H1 (cell line): Measurements from ENCODE around the gene PPP2R2D. TPM values are rescaled to one million over a fixed set of nuclear protein-coding genes. Genes with fewer than 3 reads are reported as not detected.

Experiments used
- BCL11A ChIP-seq, 2 experiments: IDR thresholded peaks; one replicate each; pipeline ENCODE4 v1.6.1; 2011; ENCODE audit warnings: low read depth in 2 of 2, low read length in 2 of 2, mild to moderate bottlenecking in 2 of 2
- BRCA1 ChIP-seq: IDR thresholded peaks from 2 replicates; pipeline ENCODE4 v1.6.1; 2012; ENCODE audit warnings: low read depth, low read length, improper control_type of control experiment
- EGR1 ChIP-seq: IDR thresholded peaks from 2 replicates; pipeline ENCODE4 v1.6.1; 2011; ENCODE audit warnings: low read depth, low read length, borderline replicate concordance
- EP300 ChIP-seq, 2 experiments: IDR thresholded peaks; 1 replicate in 1 of 2; 2 replicates in 1 of 2; pipeline ENCODE4 v1.6.1; 2011 to 2012; ENCODE audit warnings: low read depth in 2 of 2, low read length in 2 of 2, mild to moderate bottlenecking in 2 of 2, borderline replicate concordance in 1 of 2, inconsistent platforms in 1 of 2, moderate library complexity in 1 of 2
- FOSL1 ChIP-seq: IDR thresholded peaks from 2 replicates; pipeline ENCODE4 v1.6.1; 2011; ENCODE audit warnings: mild to moderate bottlenecking, low read depth, low read length, moderate library complexity; ENCODE audit not compliant: insufficient read depth
- GABPA ChIP-seq: IDR thresholded peaks from 2 replicates; pipeline ENCODE4 v1.6.1; 2011; ENCODE audit warnings: mild to moderate bottlenecking, low read length, moderate library complexity, borderline replicate concordance; ENCODE audit not compliant: insufficient read depth
- JUND ChIP-seq: IDR thresholded peaks from 2 replicates; pipeline ENCODE4 v1.6.1; 2011; ENCODE audit warnings: mild to moderate bottlenecking, improper control_type of control experiment, low read length
- MAFK ChIP-seq: IDR thresholded peaks from 2 replicates; pipeline ENCODE4 v1.6.1; 2012; ENCODE audit warnings: low read depth, mild to moderate bottlenecking, improper control_type of control experiment, low read length
- MAX ChIP-seq: IDR thresholded peaks from 2 replicates; pipeline ENCODE4 v1.6.1; 2012; ENCODE audit warnings: inconsistent platforms
- POLR2A ChIP-seq, 2 experiments: IDR thresholded peaks; 1 replicate in 1 of 2; 2 replicates in 1 of 2; pipeline ENCODE4 v1.6.1; 2011; ENCODE audit warnings: low read depth in 2 of 2, low read length in 2 of 2, mild to moderate bottlenecking in 2 of 2; ENCODE audit errors: control extremely low read depth in 1 of 2
- RFX5 ChIP-seq: IDR thresholded peaks from 2 replicates; pipeline ENCODE4 v1.6.1; 2011; ENCODE audit warnings: low read depth, low read length, improper control_type of control experiment, borderline replicate concordance
- RNF2 ChIP-seq: fragments of 200-900, 300-1000 bp; sonication (generic); IDR thresholded peaks from 2 replicates; pipeline ENCODE4 v1.7.1; 2016; ENCODE audit warnings: borderline replicate concordance, low read depth, mild to moderate bottlenecking, antibody characterized with exemption, low read length; ENCODE audit not compliant: poor library complexity, severe bottlenecking; ENCODE audit errors: missing control alignments
- SAP30 ChIP-seq: fragments of 300-600 bp; sonication (generic); IDR thresholded peaks from 2 replicates; pipeline ENCODE4 v1.7.1; 2012; ENCODE audit warnings: low read length, moderate library complexity, mild to moderate bottlenecking, inconsistent platforms; ENCODE audit not compliant: insufficient read depth, insufficient replicate concordance
- SIN3A ChIP-seq, 2 experiments: IDR thresholded peaks in 1 of 2; conservative IDR thresholded peaks in 1 of 2; 2 replicates each; pipeline ENCODE4 v1.6.1; 2011 to 2012; ENCODE audit warnings: low read length in 2 of 2, improper control_type of control experiment in 1 of 2, low read depth in 1 of 2, mild to moderate bottlenecking in 1 of 2
- SIRT6 ChIP-seq: IDR thresholded peaks from one replicate; pipeline ENCODE4 v1.7.1; 2012; ENCODE audit warnings: low read length, inconsistent platforms
- SIX5 ChIP-seq: IDR thresholded peaks from 2 replicates; pipeline ENCODE4 v1.6.1; 2011; ENCODE audit warnings: mild to moderate bottlenecking, low read depth, low read length
- SP1 ChIP-seq: IDR thresholded peaks from 2 replicates; pipeline ENCODE4 v1.6.1; 2011; ENCODE audit warnings: low read depth, low read length
- SP2 ChIP-seq: IDR thresholded peaks from 2 replicates; pipeline ENCODE4 v1.6.1; 2012; ENCODE audit warnings: mild to moderate bottlenecking, low read length, inconsistent platforms
- SP4 ChIP-seq: IDR thresholded peaks from 2 replicates; pipeline ENCODE4 v1.6.1; 2012; ENCODE audit warnings: low read length, inconsistent platforms
- SRF ChIP-seq: IDR thresholded peaks from 2 replicates; pipeline ENCODE4 v1.6.1; 2011; ENCODE audit warnings: mild to moderate bottlenecking, low read depth, low read length, moderate library complexity
- SUZ12 ChIP-seq: fragments of 200-600 bp; sonication (generic); IDR thresholded peaks from 2 replicates; pipeline ENCODE4 v1.6.1; 2012; ENCODE audit warnings: mild to moderate bottlenecking, inconsistent platforms, low read length, moderate library complexity, mixed read lengths
- TAF1 ChIP-seq: IDR thresholded peaks from 2 replicates; pipeline ENCODE4 v1.6.1; 2011; ENCODE audit warnings: mild to moderate bottlenecking, low read depth, low read length
- TAF7 ChIP-seq: optimal IDR thresholded peaks from 2 replicates; pipeline ENCODE3; 2011; ENCODE audit warnings: low read depth, mild to moderate bottlenecking, inconsistent platforms, low read length, moderate library complexity, borderline replicate concordance
- TCF12 ChIP-seq: IDR thresholded peaks from 2 replicates; pipeline ENCODE4 v1.6.1; 2011; ENCODE audit warnings: low read depth, mild to moderate bottlenecking, low read length
- TEAD4 ChIP-seq: IDR thresholded peaks from 2 replicates; pipeline ENCODE4 v1.6.1; 2012; ENCODE audit warnings: low read depth, low read length, inconsistent platforms, mixed read lengths
- polyA plus RNA-seq, 7 experiments: library from polyadenylated mRNA; depleted of rRNA in 3 of 7; stranded (reverse) in 5 of 7; unstranded in 2 of 7; fragments of >200 nt in 5 of 7; fragments of 200-250 nt in 2 of 7; gene quantifications; 1 replicate in 5 of 7; 2 replicates in 1 of 7; 4 replicates in 1 of 7; pipeline versions ENCODE4 v1.2.1 to v1.2.3, GENCODE V29; 2011 to 2013; ENCODE audit warnings: missing spikeins in 2 of 7, mixed read lengths in 2 of 7
- total RNA-seq: library from RNA; stranded (reverse); fragmentation: NEBNext Ultra II Directional; extraction: Animal tissue kit (Norgen Biotek cat#: 25700); gene quantifications from 2 replicates; pipeline ENCODE4 v1.2.1, GENCODE V29; 2021

Gene PPP2R2D
- total and polyA plus RNA-seq, 2 of the 8 experiments (the other 6 are each of a cell fraction or from before 2014, with no cell fraction given), result 25.4 to 32.8 TPM

- TF ChIP-seq RFX5, result no peak
- TF ChIP-seq TCF12, result no peak
- TF ChIP-seq SIX5, result no peak
- no peak for TF ChIP-seq RNF2
- no peak for TF ChIP-seq MAX
- no peak for TF ChIP-seq MAFK
- no peak for TF ChIP-seq SP4
- TF ChIP-seq JUND, result no peak
- no peak for TF ChIP-seq GABPA
- no peak for TF ChIP-seq TAF7
- no peak for TF ChIP-seq FOSL1
- no peak for TF ChIP-seq BCL11A (IDR thresholded peaks at IDR 0.05; ENCODE audit: low read depth in 2 of 2, low read length in 2 of 2)
- TF ChIP-seq SIRT6, result no peak
- no peak for TF ChIP-seq EP300 (IDR thresholded peaks at IDR 0.05; ENCODE audit: borderline replicate concordance in 1 of 2, low read depth in 2 of 2, low read length in 2 of 2)
- TF ChIP-seq EGR1, result no peak
- no peak for TF ChIP-seq SP1
- 0 out of 3 replicates have a peak, but pooled peaks of 1 of the 2 experiments have one; percentile 38 for TF ChIP-seq POLR2A (IDR thresholded peaks at IDR 0.05; ENCODE audit: control extremely low read depth in 1 of 2, low read depth in 2 of 2, low read length in 2 of 2)
- no peak for TF ChIP-seq BRCA1
- no peak for TF ChIP-seq SRF
- TF ChIP-seq SP2, result no peak
- no peak for TF ChIP-seq SIN3A (conservative IDR thresholded peaks at IDR 0.05 in 1 of 2, IDR thresholded peaks at IDR 0.05 in 1 of 2; ENCODE audit: low read depth in 1 of 2, low read length in 2 of 2)
- no peak for TF ChIP-seq SUZ12
- TF ChIP-seq SAP30, result no peak
- TF ChIP-seq TEAD4, result no peak
- TF ChIP-seq TAF1, result peak; percentile 61; the same call in 1 of the 2 replicates
Observed at GRCh38 chr10:131901181-131901829, 497 bp downstream of the PPP2R2D start (continued).
